Measurements from ENCODE around the gene ANO3. TPM values are rescaled to one million over a fixed set of nuclear protein-coding genes. Genes with fewer than 3 reads are reported as not detected.

The ANO3 gene
- total and polyA plus RNA-seq, 2 of the 4 experiments (the other 2 are of a cell fraction): 0.02 to 0.18 TPM

DNA sequence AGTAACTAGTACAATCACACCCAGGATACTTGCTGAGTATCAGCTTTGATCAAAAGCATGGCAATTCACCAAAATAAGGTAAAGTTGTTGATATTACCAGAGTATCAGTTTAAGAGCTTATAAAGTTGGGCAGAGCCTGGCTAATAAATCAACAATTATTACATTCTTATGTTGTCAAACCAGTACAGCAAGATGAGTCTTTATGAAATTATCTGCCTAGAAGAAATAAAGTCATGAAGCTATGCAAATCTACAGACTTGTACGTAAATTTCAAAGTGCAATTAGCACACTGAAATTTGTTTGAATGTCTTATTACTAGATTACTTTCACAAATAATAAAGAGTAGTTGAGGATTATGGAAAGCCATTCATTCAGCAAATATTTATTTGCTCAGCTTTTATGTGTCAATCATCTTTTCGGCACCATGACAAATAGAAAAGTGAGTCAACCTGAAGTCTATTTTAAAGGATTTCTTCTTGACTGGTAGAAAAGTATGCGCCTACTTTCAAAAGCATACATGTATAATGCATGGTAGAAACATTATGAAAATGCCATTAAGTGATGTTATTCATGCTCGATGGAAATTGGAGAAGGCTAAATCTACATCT, 5.0 kb upstream of the ANO3 start:
- Histone ChIP-seq H3K14ac (replicated peaks; ENCODE audit: low read depth, low read length) (no peak overlapping the region), H2AK5ac (ENCODE audit: low read depth, low read length) (no peak overlapping the region), H4K5ac (ENCODE audit: low read depth, low read length) (no peak overlapping the region), H3K4me1 (ENCODE audit: control insufficient read depth, insufficient read depth, low read length) (no peaks in the 10 kb centered on the region), H2BK5ac (ENCODE audit: low read depth, low read length, poor library complexity, severe bottlenecking) (no peak overlapping the region), H3K4me3 (ENCODE audit: insufficient read depth, low read depth, low read length) (no peak overlapping the region), H3K18ac (ENCODE audit: low read depth, low read length) (no peak overlapping the region), H4K20me1 (ENCODE audit: insufficient read depth, low read length) (no peaks in the 10 kb centered on the region), H3K9ac (ENCODE audit: low read depth, low read length) (no peak overlapping the region), H3K56ac (ENCODE audit: extremely low read depth, insufficient read depth, low read length) (no peak overlapping the region), H4K8ac (ENCODE audit: low read depth in 2 of 2, low read length in 2 of 2) (no peak overlapping the region), H2BK15ac (ENCODE audit: low read depth, low read length) (no peak overlapping the region), H3K27me3 (ENCODE audit: control insufficient read depth, insufficient read depth, low read length) (peaks cover 5% of the 10 kb centered on the region), H2BK120ac (ENCODE audit: low read depth, low read length) (no peak overlapping the region), H2AFZ (replicated peaks; ENCODE audit: low read length, poor library complexity) (no peak overlapping the region), H3K27ac (ENCODE audit: insufficient read depth, low read length) (no peak overlapping the region), H4K91ac (ENCODE audit: insufficient read depth, low read depth, low read length) (no peak overlapping the region), H3K36me3 (ENCODE audit: control insufficient read depth, insufficient read depth, low read length) (no peaks in the 10 kb centered on the region), H3K4me2 (ENCODE audit: low read depth, low read length) (no peak overlapping the region), H3K23ac (ENCODE audit: low read depth, low read length) (no peak overlapping the region), H3K4ac (ENCODE audit: low read depth, low read length) (no peak overlapping the region), H3K79me1 (ENCODE audit: low read depth in 1 of 2, low read length in 2 of 2) (no peaks in the 10 kb centered on the region), H3K9me1 (ENCODE audit: insufficient read depth, low read length) (no peaks in the 10 kb centered on the region), H3K9me3 (ENCODE audit: control insufficient read depth, insufficient read depth, low read length) (no peaks in the 10 kb centered on the region), H2BK20ac (ENCODE audit: low read depth, low read length) (no peak overlapping the region), H2AK9ac (replicated peaks; ENCODE audit: low read depth, low read length, poor library complexity) (no peak overlapping the region)
- DNase-seq (no peak), ATAC-seq (ENCODE audit: low read depth) (no peak)
- no TSS peak for BruUV-seq (replicated peaks)
- CTCF ChIA-PET: no interaction called here
- WGBS, 2 experiments (ENCODE audit: extremely low coverage in 2 of 2, insufficient read length in 1 of 2): no CpG with 5 or more reads among the region's 4 CpGs
- TF ChIP-seq RAD21 (IDR thresholded peaks at IDR 0.05; ENCODE audit: low read length): no peak
- TF ChIP-seq, protein P1, sequence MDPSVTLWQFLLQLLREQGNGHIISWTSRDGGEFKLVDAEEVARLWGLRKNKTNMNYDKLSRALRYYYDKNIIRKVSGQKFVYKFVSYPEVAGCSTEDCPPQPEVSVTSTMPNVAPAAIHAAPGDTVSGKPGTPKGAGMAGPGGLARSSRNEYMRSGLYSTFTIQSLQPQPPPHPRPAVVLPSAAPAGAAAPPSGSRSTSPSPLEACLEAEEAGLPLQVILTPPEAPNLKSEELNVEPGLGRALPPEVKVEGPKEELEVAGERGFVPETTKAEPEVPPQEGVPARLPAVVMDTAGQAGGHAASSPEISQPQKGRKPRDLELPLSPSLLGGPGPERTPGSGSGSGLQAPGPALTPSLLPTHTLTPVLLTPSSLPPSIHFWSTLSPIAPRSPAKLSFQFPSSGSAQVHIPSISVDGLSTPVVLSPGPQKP (IDR thresholded peaks at IDR 0.05; ENCODE audit: borderline replicate concordance, low read depth, low read length): no peak
- TF ChIP-seq CEBPB (IDR thresholded peaks at IDR 0.05; ENCODE audit: low read depth, low read length): no peak
- TF ChIP-seq, protein P2, sequence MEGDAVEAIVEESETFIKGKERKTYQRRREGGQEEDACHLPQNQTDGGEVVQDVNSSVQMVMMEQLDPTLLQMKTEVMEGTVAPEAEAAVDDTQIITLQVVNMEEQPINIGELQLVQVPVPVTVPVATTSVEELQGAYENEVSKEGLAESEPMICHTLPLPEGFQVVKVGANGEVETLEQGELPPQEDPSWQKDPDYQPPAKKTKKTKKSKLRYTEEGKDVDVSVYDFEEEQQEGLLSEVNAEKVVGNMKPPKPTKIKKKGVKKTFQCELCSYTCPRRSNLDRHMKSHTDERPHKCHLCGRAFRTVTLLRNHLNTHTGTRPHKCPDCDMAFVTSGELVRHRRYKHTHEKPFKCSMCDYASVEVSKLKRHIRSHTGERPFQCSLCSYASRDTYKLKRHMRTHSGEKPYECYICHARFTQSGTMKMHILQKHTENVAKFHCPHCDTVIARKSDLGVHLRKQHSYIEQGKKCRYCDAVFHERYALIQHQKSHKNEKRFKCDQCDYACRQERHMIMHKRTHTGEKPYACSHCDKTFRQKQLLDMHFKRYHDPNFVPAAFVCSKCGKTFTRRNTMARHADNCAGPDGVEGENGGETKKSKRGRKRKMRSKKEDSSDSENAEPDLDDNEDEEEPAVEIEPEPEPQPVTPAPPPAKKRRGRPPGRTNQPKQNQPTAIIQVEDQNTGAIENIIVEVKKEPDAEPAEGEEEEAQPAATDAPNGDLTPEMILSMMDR (conservative IDR thresholded peaks at IDR 0.05; ENCODE audit: low read depth, low read length): no peak
- TF ChIP-seq NFE2L2 (IDR thresholded peaks at IDR 0.05; ENCODE audit: low read depth, low read length): no peak
- no peak for TF ChIP-seq MAZ (IDR thresholded peaks at IDR 0.05; ENCODE audit: borderline replicate concordance, low read depth, low read length)
- TF ChIP-seq MAFK (IDR thresholded peaks at IDR 0.05; ENCODE audit: low read depth, low read length): no peak
- TF ChIP-seq CHD1 (IDR thresholded peaks at IDR 0.05; ENCODE audit: low read depth, low read length): no peak
- TF ChIP-seq RFX5 (IDR thresholded peaks at IDR 0.05; ENCODE audit: low read depth, low read length): no peak
- no peak for TF ChIP-seq FOS (IDR thresholded peaks at IDR 0.05; ENCODE audit: low read depth, low read length)
- TF ChIP-seq SMC3 (IDR thresholded peaks at IDR 0.05; ENCODE audit: low read depth, low read length): no peak
- no peak for TF ChIP-seq MXI1 (IDR thresholded peaks at IDR 0.05; ENCODE audit: borderline replicate concordance, low read depth, low read length)
- no peak for TF ChIP-seq POLR2A (IDR thresholded peaks at IDR 0.05; ENCODE audit: low read depth, low read length)
- no peak for TF ChIP-seq RCOR1 (IDR thresholded peaks at IDR 0.05; ENCODE audit: insufficient replicate concordance, low read length)
- TF ChIP-seq, protein P3, sequence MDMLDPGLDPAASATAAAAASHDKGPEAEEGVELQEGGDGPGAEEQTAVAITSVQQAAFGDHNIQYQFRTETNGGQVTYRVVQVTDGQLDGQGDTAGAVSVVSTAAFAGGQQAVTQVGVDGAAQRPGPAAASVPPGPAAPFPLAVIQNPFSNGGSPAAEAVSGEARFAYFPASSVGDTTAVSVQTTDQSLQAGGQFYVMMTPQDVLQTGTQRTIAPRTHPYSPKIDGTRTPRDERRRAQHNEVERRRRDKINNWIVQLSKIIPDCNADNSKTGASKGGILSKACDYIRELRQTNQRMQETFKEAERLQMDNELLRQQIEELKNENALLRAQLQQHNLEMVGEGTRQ (IDR thresholded peaks at IDR 0.05; ENCODE audit: low read depth, low read length): no peak
- in situ Hi-C loops (cut with MboI; ENCODE audit: low sequenced_read_pairs): no loop called here
- POLR2A ChIA-PET (ENCODE audit: unreplicated experiment): no interaction called here
- intact Hi-C loops (cut with micrococcal nuclease): no loop called here
- dilution Hi-C loops (cut with HindIII; ENCODE audit: low sequenced_read_pairs, unreplicated experiment): no loop called here
